AG09309 (cell line): ENCODE data around the gene RGS9BP.

Experiments used
- DNase-seq: peaks from one replicate; pipeline ENCODE4 v3.0.0-alpha.2; 2010; ENCODE audit warnings: low read depth
- H3K4me3 ChIP-seq: 2 replicates; pipeline ENCODE4 v1.5.1; 2011; ENCODE audit warnings: mild to moderate bottlenecking, low read depth, low read length, moderate library complexity; ENCODE audit not compliant: control insufficient read depth
- CTCF ChIP-seq: IDR thresholded peaks from 2 replicates; pipeline ENCODE4 v1.5.1; 2011; ENCODE audit warnings: mild to moderate bottlenecking, low read depth, low read length, inconsistent platforms; ENCODE audit not compliant: insufficient read depth, control insufficient read depth; ENCODE audit errors: missing control alignments

RGS9BP gene

GRCh38 chr19:32718286-32718685 lies 42.6 kb downstream of the RGS9BP start:
- no peak for DNase-seq
- H3K4me3 ChIP-seq, result no peak overlapping the region
- no peak for TF ChIP-seq CTCF

- no peak for DNase-seq
- TF ChIP-seq CTCF, result no peak
- no peak within 1 kb of the TSS for H3K4me3 ChIP-seq
Measured at GRCh38 chr19:32719611-32720059, 44.0 kb downstream of the RGS9BP start, which contains the start of gene TDRD12. Gene TDRD12, plus strand, starts transcription at chr19:32719767. Its CDS starts 306 bp downstream, at chr19:32720073.

- no peak overlapping the region for H3K4me3 ChIP-seq
- no peak for TF ChIP-seq CTCF
- no peak for DNase-seq
Measured at GRCh38 chr19:32720216-32720935, 44.7 kb downstream of the RGS9BP start.

- no peak for TF ChIP-seq CTCF
- H3K4me3 ChIP-seq, result no peak overlapping the region
- no peak for DNase-seq
Measured at GRCh38 chr19:32720936-32721250, 45.2 kb downstream of the RGS9BP start.
